Mesothelial cell of epicardium (in vitro differentiated cells): ENCODE results near the gene PGLYRP3. TPM values are rescaled to one million over a fixed set of nuclear protein-coding genes. Genes with fewer than 3 reads are reported as not detected.
A peak's percentile ranks its signal among the peaks of the same experiment; 100 is the strongest.

ENCODE experiments used
- DNase-seq, 2 experiments: peaks; one replicate each; pipeline ENCODE4 v3.0.0; 2021; ENCODE audit warnings: low spot score in 2 of 2; ENCODE audit not compliant: unreplicated experiment in 2 of 2
- H3K27ac Mint-ChIP-seq: 2 replicates; pipeline ENCODE4 v1.8.0; 2021; ENCODE audit warnings: mixed read lengths
- H3K27me3 Mint-ChIP-seq: 2 replicates; pipeline ENCODE4 v1.8.0; 2021; ENCODE audit warnings: low read depth, mixed read lengths
- H3K36me3 Mint-ChIP-seq: 2 replicates; pipeline ENCODE4 v1.8.0; 2021; ENCODE audit warnings: mixed read lengths
- H3K4me1 Mint-ChIP-seq: 2 replicates; pipeline ENCODE4 v1.8.0; 2021; ENCODE audit warnings: mixed read lengths
- H3K4me3 Mint-ChIP-seq: 2 replicates; pipeline ENCODE4 v1.8.0; 2021; ENCODE audit warnings: mild to moderate bottlenecking, moderate library complexity, mixed read lengths
- H3K9me3 Mint-ChIP-seq: 2 replicates; pipeline ENCODE4 v1.8.0; 2021; ENCODE audit warnings: mixed read lengths
- CTCF ChIP-seq: fragments of 200-600 bp; sonication (generic); IDR thresholded peaks from one replicate; pipeline ENCODE4 v1.5.0; 2021; ENCODE audit warnings: antibody characterized with exemption; ENCODE audit not compliant: unreplicated experiment
- total RNA-seq: library from RNA; stranded (reverse); gene quantifications from 3 replicates; pipeline ENCODE4 v1.2.1, GENCODE V29; 2021

PGLYRP3 gene
- total RNA-seq, 1 donor from 2014 or later, result not detected

GRCh38 chr1:153345187-153346076 is 32.7 kb upstream of the PGLYRP3 start:
- H3K36me3 Mint-ChIP-seq, result no peaks in the 10 kb centered on the region

GRCh38 chr1:153344718-153345025 is 31.9 kb upstream of the PGLYRP3 start:
- TF ChIP-seq CTCF, result no peak
- Mint-ChIP-seq H3K9me3 (no peaks in the 10 kb centered on the region), H3K27me3 (peaks cover 50% of the 10 kb centered on the region), H3K4me1 (peaks cover 30% of the 10 kb centered on the region), H3K27ac (no peak overlapping the region), H3K4me3 (no peak overlapping the region), H3K36me3 (no peaks in the 10 kb centered on the region)
- DNase-seq, result no peak

More at GRCh38 chr1:153345187-153346076, 32.7 kb upstream of the PGLYRP3 start:
- Mint-ChIP-seq H3K9me3 (no peaks in the 10 kb centered on the region), H3K4me3 (no peak overlapping the region), H3K27me3 (peaks cover 52% of the 10 kb centered on the region), H3K27ac (no peak overlapping the region), H3K4me1 (peaks cover 30% of the 10 kb centered on the region)
- TF ChIP-seq CTCF, result no peak
- no peak for DNase-seq

GRCh38 chr1:153343811-153344717 is 31.3 kb upstream of the PGLYRP3 start:
- Mint-ChIP-seq H3K27ac (peak overlapping the region; percentile 74), H3K4me3 (no peak overlapping the region), H3K36me3 (no peaks in the 10 kb centered on the region), H3K9me3 (no peaks in the 10 kb centered on the region), H3K27me3 (peaks cover 45% of the 10 kb centered on the region), H3K4me1 (peaks cover 30% of the 10 kb centered on the region)
- TF ChIP-seq CTCF, result no peak
- no peak for DNase-seq

GRCh38 chr1:153343040-153343681 is 30.4 kb upstream of the PGLYRP3 start:
- no peak for TF ChIP-seq CTCF
- Mint-ChIP-seq H3K4me1 (peaks cover 30% of the 10 kb centered on the region), H3K36me3 (no peaks in the 10 kb centered on the region), H3K27ac (peak overlapping the region; percentile 74), H3K27me3 (peaks cover 45% of the 10 kb centered on the region), H3K4me3 (no peak overlapping the region), H3K9me3 (no peaks in the 10 kb centered on the region)
- no peak for DNase-seq

- Mint-ChIP-seq H3K27ac (no peak overlapping the region), H3K27me3 (peaks cover 42% of the 10 kb centered on the region), H3K9me3 (no peaks in the 10 kb centered on the region), H3K4me3 (no peak overlapping the region), H3K4me1 (peaks cover 30% of the 10 kb centered on the region), H3K36me3 (no peaks in the 10 kb centered on the region)
- TF ChIP-seq CTCF, result no peak
- no peak for DNase-seq
Observed at GRCh38 chr1:153342178-153342577, 29.4 kb upstream of the PGLYRP3 start.
